Astrocyte of the hippocampus (primary cell): ENCODE data around the gene ERVK3-1.
A peak's percentile ranks its signal among the peaks of the same experiment; 100 is the strongest.
"Not testable (repeated sequence)": the region's sequence is repeated elsewhere in the genome, so short reads cannot be mapped to it uniquely, and the experiment has no call there.

ENCODE experiments used
- DNase-seq: peaks from one replicate; pipeline ENCODE4 v3.0.0; 2011; ENCODE audit warnings: low read depth, low spot score

The ERVK3-1 gene

DNA sequence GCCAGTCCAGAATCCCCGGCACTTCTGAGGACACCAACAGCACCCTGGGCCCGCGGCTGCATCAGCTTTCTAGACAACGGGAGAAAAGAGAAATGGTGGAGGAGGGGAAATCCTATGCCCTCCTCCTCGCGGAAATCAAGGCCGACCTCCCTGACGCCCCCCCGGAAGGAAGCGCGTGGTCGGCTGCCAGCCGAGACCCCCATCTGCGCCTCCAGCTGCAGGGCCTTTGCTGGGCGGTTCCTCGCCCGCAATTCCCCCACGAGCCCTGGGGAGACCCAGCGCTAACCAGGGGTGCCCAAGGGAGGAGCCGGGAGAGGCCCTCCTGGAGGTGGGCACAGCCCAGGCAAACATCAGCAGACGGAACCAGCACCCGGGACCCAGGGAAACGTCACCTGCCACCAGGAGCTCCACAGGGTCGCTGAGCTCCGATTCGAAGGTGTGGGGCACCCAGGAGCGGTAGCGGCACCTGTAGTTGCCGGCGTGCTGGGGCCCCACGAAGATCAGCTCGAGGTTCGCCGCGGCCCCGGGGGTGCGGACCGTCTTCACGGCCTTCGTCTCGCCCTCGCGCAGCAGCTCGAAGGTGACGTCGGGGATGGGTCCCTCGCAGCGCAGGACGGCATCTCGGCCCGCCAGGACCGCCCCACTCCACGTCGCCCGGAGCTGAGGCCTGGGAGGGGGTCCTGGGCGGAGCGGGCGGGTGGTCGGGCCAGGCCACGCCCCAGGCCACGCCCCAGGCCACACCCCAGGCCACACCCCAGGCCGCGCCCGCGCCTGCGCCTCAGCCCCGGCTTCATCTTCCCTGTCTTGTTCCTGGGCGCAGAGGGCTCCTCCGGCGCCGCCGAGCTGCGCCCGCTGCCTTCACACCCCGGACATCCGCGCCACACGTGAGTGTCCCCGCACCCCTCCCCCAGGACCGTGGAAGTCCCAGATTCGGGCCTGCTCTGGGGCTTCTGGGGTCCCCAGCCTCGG lies 42.1 kb downstream of the ERVK3-1 start:
- peak; percentile 89 for DNase-seq

DNA sequence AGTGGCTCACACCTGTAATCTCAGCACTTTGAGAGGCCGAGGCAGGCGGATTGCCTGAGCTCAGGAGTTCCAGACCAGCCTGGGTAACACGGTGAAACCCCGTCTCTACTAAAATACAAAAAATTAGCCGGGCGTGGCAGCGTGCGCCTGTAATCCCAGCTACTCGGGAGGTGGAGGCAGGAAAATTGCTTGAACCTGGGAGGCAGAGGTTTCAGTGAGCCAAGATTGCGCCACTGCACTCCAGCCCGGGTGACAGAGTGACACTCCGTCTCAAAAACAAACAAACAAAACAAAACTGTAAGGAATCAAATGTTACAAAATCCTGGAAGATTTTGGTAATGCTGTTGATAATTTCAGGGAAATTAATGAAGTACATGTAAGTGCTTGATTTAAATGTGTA lies 42.9 kb downstream of the ERVK3-1 start:
- DNase-seq = not testable (repeated sequence)

DNA sequence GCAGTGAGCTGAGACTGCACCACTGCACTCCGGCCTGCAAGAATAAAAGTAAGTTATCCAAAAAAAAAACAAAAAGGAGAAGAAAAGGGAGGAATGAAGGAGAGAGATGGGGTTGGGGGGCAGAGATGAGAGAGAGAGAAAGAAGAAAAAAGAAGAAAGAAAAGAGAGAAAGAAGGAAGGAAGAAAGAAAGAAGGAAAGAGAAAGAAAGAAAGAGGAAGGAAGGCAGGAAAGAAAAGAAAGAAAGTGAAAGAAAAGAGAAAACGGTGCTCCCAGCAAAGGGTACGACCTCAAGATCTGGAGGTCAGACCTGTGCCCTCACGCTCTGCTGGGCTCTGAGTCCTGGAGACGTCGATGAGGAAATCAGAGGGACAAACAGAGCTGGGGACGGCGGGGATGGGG lies 44.4 kb downstream of the ERVK3-1 start:
- DNase-seq = no peak

DNA sequence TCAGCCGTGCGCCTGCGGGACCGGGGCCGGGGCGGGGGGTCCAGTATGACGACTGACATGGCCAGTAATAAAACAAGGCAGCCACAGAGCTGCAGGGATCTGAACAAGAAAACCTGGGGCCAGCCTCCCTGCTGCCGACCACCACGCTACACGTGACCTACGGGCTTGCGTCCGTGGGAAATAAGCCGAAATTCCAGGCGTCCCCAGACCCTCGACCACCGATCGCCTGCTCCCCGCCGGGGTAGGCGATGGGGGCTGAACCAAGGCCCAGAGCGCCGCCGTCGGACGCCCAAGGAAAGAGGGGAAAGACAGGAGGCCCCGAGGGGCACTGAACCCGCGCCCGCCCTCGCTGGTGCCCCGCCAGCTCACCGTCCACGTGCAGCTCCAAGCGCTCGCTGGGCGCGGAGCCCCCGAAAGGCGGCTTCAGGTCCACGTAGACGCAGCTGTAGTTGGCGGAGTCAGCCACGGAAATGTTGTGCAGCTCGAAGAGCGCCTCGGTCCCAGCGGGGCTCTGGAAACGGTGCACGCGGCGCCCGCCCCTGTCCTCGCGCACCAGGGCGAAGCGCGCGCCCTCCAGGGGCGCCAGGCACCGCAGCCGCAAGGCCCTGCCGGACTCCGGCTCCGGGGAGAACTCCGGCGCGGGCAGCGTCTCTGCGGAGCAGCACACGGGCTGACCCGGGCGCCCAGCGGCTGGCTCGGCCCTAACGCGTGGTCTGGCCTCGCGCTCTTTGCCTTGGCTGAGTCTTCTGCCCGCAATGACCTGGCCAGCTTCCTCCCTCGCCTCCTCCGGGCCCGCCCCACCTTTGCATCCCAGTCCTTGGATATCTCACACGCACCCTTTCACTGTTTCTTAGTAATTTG lies 45.1 kb downstream of the ERVK3-1 start:
- DNase-seq = peak; percentile 21

DNA sequence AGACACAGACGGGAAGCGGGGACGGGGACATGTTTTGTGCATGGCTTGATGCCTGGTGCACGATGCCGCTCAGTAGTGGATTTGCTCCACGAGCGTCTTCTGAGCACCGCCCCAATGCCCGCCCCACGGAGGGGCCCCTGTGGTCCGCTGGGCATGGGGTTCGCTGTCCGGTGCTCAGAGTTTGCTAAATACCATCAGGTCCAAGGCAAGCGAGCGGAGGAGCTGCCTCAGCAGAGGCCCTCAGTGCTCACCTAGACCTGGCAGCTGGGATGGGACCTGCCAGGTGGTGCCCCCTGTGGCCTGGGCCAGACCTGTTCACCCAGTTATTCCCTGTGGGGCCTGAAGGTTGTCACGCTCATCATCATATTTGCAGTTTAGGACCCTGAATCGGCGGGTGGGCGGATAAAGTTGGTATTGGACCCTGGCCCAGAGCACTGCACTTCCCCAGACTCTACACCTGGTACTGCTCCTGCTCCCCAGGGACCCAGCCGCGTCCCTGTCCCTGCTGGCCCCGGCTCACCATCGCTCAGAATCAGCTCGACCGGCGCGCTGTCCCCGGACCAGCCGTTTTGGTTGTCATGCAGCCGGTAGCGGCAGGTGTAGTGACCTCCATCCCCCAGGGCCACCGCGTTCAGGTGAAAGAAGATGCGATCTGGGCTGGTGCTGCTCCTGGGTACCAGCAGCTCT lies 45.8 kb downstream of the ERVK3-1 start:
- DNase-seq = no peak

DNA sequence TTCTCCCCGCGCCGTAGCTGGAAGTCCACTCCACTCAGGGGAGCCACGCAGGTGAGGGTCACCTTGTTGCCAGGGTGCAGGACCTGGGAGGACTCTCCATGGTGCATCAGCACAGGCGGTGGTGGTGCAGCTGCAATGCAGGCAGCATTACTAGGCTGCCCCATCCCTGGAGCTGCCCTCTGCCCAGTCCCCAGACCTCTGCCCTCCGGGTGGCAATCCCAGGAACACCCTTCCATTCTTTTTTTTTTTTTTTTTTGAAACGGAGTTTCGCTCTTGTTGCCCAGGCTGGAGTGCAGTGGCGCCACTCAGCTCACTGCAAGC lies 46.3 kb downstream of the ERVK3-1 start:
- DNase-seq = no peak

DNA sequence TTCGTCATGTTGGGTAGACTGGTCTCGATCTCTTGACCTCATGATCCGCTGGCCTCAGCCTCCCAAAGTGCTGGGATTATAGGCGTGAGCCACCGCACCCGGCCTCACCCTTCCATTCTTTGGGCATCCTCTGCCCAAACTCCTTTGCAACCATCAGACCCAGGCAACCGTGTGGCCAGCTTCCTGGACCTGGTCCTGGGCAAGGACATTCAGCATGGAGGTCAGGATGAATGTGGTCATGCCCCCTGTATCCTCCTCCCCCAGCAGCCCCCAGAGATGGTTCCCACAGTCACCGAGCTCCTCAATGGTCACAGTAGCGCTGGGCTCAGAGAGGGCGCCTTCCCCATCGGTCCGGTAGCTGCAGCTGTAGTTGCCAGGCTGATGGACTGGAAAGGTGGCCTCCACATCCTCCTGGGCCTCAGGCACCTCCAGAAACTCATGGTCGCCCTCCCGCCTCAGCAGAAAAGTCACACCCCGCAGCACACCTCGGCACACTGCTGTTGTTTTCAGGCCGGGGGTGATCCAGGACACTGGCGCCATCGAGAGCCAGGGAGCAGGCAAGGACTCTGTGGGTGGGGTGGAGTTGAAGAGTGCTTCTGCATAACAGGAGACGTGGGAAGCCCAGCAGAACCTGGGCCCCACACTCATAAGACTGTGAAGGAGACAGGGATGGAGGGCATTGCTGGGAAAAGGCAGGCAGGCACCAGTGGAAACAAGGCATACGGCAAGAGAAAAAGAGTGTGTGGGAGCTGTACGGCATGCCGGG lies 47.0 kb downstream of the ERVK3-1 start:
- no peak for DNase-seq

DNA sequence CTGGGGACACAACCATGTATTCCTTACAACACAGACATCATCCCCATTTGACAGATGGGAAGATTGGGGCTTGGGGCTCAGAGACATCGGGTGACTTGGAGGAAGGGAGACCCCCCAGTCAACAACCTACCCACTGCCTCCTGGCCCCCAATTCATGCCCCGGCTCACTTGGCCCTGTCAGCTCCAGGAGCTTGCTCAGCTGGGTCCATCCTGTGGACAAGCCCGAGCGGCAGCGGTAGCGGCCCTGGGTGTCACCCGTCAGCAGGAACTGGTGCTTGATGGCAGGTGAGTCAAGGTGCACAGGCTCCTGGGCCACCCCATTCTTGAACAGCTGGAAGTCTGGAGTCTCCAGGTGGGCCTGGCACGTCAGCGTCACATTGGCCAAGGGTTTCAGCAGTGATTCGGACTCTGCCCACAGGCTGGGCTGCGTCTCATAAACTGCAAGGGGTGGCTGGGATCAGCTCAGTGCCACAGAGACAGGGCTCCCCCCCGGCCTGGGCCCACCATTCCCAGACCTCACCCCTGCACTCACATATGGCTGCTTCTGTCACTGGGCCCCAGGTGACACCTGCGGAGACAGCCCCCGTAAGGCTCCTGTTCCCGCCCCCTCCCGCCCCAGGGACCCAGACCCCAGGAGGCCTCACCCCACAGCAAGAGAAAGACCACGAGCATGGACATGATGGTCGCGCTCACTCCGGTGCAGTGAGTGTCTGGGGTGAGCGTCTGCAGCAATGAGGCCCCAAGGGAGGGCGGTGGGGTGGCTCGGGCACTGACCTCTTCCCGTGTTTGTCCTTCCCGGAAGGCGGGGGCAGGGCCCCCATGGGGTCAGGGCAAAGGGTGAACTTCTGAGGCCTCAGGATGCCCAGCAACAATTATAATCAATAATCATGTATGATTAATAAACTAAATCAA lies 47.8 kb downstream of the ERVK3-1 start, which contains the start of gene A1BG:
Gene A1BG (minus strand): TSS at position 733 of the 912 bp plus-strand sequence. CDS start 55 bp downstream, at position 678.
- DNase-seq = no peak

DNA sequence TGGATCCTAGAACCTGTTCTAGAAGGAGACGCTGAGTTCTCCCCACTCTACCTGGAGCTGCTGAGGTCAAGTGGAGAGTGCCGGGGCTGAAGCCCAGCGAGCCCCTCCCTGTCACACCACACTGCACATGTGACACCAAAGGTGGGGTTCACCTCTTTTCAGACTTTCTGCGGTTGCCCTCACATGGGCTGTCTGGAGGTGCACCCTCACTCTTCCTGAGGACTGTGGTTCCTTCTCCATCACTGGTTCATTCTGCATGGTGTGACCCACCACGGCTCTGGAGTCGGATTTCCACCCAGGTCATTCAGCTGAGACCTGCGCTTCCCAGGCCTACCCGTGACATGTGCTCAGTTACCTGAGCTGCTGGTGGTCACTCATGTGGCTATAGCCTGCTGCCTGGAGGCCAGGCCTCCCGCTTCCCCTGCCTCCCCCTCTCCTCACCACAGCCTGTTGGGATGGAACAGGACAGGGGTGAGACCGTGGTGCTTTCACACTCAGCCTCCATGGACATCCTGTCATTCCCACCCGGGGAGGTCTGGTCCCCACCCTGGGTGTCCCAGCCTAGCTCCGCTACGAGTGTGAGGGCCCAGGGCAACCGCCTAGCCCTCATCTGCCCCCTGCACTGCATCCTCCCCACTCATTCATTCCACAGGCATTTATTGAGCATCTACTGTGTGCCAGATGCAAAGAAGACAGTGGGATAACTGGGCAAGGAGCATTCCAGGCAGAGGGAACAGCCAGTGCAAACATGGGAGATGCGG lies 48.7 kb downstream of the ERVK3-1 start:
- DNase-seq = no peak

DNA sequence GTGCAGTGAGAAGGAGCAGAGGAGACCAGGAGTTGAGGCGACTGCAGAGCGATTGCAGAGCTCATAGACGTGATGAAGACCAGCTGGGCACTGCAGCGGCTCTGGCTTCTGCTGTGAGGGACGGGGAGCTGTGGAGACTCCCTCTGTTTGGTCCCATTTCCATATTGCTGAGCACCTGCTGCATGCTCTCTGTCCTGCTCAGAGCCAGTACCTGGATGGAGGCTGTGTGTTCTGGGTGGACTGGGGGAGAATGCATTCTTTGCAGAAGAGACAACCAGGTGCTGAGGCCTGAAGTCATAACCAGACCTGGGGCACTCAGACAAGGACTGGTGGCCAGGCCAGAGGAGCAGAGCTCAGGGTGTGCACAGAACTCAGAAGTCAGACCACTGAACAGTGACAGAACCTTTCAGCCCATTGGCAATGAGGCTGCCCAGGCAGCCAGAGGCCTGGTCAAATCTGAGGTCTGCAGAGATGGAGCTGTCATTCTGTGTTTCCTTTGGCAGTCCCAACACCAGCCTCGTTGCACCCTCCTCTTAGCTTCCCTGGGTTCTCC lies 49.4 kb downstream of the ERVK3-1 start:
- DNase-seq = no peak

DNA sequence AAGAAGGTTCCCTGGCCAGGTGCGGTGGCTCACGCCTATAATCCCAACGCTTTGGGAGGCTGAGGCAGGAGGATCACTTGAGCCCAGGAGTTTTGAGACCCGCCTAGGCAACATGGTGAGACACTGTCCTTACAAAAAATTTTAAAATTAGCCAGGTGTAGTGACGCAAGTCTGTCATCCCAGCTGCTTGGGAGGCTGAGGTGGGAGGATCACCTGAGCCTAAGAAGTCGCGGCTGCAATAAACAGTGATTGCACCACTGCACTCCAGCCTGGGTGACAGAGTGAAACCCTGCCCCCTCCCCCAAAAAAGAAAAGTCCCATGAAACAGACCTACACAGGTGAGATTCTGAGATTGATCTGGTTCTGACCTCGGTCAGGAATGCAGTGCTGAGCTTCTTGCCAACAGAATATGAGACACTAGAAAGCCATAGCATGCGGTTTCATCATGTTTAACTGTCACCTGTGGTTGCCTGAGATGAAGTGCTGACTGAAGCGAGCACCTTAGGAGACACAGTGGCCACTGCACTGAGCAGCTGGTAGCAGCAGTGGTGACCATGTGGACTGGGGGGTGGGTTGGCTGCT lies 50.1 kb downstream of the ERVK3-1 start:
- DNase-seq = no peak

DNA sequence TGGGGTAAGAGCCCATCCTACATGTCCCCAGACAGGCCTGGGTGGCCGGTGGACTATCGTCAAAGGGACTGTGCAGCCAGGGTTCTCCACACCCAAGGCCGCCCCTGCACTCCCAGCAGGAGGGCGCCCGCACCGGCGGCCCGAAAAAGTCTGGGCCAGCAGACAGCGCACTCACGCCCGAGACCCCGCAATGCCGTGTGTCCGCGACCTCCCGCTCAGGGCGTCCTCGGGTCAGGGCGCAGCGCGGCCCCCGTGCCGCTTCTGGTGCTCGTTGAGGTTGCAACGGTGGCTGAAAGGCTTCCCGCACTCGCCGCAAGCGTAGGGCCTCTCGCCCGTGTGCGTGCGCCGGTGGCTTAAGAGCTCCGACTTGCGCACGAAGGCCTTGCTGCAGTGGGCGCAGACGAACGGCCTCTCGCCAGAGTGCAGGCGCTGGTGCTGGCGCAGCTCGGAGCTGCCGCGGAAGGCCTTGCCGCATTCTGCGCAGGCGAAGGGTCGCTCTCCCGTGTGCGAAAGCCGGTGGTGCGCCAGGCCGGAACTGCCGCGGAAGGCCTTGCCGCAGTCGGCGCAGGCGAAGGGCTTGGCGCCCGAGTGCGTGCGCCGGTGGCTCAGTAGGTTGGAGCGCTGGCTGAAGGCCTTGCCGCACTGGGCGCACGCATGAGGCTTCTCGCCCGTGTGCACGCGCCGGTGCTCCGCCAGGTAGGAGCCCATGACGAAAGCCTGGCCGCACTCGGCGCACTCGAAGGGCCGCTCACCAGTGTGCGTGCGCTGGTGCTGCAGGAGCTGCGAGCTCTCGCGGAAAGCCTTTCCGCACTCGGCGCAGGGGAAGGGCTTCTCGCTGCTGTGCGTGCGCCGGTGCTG lies 51.0 kb downstream of the ERVK3-1 start:
- peak; percentile 44 for DNase-seq

DNA sequence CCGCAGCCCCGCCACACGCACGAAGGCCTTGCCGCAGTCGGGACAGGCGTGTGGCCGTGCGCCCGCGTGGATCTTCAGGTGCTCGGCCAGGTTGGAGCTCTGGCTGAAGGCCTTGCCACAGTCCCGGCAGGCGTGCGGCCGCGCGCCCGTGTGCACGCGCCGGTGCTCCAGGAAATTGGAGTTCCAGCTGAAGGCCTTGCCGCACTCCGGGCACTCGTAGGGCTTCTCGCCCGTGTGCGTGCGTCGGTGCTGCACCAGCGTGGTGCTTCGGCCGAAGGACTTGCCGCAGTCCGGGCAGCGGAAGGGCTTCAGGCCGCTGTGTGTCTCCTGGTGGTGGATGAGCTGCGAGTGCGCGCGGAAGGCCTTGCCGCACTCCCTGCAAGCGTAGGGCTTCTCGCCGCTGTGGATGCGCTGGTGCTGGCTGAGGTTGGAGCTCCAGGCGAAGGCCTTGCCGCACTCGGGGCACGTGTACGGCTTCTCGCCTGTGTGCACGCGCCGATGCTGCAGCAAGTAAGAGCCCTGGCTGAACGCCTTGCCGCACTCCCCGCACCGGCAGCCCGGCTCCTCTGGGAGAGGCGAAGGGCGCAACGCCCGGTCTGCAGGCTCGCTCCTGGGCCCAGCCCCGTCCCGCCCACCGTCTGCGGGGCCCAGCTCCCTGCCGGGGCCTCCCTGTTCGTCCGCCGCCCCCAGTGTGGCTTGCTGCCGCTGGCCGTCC lies 51.7 kb downstream of the ERVK3-1 start:
- peak; percentile 12 for DNase-seq

DNA sequence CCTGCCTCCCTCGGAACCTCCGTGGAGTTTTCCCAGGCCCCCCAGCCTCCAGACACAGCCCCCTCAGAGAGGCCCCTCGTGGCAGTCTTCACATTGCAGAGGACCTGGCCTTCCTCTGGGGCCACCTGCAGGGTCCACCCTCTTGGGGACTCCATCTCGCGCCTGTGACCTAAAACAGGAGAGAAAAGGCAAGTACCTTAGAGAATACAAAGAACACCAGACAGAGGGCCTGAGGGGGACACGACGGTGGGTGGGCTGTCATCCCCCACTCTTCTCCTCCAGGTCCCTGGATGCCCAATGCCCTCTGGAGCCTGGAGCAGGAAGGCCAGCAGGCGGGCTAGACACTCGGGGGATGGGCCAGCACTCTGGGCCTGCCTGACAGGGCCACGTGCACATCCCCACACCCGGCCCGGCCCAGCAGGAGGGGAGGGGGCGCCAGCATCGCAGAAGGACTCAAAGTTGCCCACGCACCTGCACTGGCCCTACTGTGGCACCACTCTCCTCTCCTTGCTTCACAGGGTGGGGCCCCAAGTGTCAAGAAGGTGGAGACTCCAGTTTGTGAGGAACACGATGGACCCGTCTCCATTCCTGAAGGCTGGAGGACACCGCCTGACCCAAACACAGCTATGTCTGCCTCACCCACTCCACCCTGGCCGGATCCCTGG lies 52.4 kb downstream of the ERVK3-1 start:
- DNase-seq = no peak

DNA sequence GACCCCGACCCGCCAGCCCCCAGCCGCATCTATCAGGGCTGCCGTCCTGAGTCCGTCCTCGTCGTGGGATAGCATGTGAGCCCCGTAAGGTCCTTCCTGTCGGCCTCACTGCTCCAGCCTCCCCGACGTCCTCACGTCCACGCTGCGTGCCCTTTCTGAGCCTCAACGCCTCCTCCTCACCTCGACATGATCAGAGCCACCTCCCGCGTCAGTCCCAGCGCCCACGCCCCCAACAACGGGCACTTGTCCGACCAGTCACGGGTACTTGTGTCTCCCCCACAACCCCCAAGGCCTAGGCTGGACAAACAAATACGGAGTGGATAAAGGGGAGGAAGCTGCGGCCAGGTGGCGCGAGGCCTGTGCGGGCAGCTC lies 56.7 kb downstream of the ERVK3-1 start:
- DNase-seq = no peak

DNA sequence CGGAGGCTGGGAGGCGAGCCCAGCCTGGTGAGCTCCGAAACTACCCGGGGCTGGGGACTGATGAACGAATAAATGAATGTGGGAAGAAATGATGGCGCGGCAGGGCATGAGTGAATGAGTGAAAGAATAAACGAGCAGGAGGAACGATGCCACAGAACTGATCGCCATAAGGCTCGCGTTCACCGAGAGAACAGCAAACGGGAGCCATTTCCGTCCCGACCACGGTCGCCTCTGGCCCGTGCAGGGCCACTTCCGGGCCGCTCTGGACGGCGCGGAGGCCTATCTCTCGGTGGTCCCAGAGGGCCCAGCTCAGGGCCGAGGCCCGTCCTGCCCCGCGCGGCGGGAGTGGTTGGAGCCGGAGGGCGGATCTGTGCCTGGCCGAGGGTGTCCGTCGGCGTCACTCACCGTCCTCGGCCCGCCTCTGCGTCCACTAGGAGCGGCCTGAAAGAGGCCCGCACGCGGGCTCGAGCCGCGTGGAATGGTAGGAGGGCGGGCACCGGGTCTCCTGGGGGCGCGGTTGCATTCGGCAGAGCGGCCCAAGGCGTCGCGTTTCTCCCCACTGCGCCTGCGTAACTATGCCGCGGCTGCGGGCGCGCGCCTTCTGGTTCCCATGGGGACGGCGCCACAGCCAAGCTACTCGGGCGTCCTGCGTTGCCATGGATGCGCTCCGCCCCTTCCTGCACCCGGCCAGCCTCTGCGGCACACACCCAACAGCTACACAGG lies 57.3 kb downstream of the ERVK3-1 start, which contains the start of gene ZNF497:
Gene ZNF497 (minus strand): TSS at position 480 of the 723 bp plus-strand sequence. CDS start 5,116 bp downstream, outside the sequence.
- peak; percentile 99 for DNase-seq
